ENCODE measurements around the gene MBL2.

Gene MBL2

GRCh38 chr10:52740155-52740549 is 32.4 kb downstream of the MBL2 start:
- no peak for DNase-seq (ENCODE audit: low spot score)

DNA sequence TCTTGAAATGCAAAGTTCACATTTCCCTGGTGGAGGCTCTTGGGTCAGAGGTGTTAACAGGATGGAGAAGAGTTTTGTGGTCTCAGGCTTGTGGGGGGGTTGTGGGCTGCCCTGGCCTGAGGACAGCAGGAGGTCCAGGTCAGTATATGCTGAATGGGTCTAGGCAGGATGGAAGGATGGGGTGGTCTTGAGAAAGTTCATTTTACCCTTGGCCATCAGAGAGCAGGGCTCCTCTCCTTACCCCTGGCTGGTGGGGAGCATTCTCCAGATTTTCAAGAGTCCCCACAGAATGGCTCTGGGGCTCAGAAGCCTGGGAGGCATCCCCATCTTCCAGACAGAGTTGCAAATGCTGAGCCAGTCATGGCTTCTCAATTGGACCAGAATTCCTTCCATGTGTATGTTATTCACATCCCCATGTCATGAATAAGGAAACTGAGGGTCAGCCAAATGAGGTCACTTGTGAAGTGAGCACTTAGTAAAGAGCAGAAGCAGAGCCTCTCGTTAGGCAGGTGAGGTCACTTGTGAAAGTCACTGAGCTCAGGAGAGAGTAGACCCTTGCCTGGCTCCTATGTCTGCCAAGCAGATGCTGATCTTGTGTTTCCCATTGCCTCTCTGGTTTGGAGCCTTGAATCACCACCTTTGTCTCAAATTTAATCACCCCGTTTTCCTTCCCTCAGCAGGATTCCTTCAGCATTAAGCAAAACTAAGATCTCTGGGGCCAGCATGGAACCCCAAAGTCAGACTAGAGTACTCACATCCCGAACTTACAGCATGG is 33.0 kb downstream of the MBL2 start:
- DNase-seq (ENCODE audit: low spot score): no peak

GRCh38 chr10:52738951-52739350 is 33.6 kb downstream of the MBL2 start:
- DNase-seq (ENCODE audit: low spot score): no peak

GRCh38 chr10:52729271-52730104 is 43.1 kb downstream of the MBL2 start:
- DNase-seq (ENCODE audit: low spot score): no peak

GRCh38 chr10:52720018-52720417 is 52.6 kb downstream of the MBL2 start:
- DNase-seq (ENCODE audit: low spot score): no peak
